Central memory CD4-positive, alpha-beta T cell (primary cell): ENCODE data around the gene PKD2.

ENCODE experiments used
- DNase-seq: peaks from one replicate; pipeline ENCODE4 v3.0.0; 2022

PKD2 gene

DNA sequence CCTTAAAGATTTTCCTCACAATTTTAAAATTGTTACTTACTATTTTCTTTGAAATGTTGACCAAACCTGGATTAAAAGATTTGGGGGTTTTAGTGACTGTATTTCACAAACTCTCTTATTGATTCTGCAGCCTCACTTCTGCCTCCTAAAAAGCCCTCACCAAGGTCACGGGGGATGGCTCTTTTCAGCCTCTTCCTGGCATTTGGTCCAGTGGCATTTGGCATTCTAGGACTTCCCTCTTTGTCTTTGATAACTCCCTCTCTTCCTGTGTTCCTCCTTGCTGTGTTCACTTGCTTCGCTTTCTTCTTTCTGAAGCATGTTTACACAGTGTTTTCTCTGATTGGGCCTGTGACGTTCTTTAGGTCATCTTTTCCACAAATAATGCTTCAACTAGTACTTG, 21.5 kb downstream of the PKD2 start:
- DNase-seq, result no peak

DNA sequence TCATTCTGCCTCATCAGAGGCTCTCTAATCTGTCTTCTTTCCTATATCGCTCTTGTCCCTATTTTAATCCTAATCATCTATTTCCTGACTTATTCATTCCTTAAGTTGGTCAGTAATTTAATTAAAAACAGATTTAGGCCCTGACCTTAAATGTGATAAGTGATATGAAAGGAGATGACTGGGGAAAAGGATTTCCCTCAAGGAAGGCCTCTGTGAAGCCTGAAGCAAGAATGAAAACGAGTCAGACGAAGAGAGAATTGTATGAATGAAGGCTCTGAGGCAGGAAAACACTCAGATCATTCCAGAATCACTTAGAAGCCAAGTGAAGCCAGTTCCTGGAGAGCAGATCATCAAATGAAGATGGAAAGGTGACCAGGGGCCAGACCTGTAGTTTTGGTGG, 22.1 kb downstream of the PKD2 start:
- no peak for DNase-seq

DNA sequence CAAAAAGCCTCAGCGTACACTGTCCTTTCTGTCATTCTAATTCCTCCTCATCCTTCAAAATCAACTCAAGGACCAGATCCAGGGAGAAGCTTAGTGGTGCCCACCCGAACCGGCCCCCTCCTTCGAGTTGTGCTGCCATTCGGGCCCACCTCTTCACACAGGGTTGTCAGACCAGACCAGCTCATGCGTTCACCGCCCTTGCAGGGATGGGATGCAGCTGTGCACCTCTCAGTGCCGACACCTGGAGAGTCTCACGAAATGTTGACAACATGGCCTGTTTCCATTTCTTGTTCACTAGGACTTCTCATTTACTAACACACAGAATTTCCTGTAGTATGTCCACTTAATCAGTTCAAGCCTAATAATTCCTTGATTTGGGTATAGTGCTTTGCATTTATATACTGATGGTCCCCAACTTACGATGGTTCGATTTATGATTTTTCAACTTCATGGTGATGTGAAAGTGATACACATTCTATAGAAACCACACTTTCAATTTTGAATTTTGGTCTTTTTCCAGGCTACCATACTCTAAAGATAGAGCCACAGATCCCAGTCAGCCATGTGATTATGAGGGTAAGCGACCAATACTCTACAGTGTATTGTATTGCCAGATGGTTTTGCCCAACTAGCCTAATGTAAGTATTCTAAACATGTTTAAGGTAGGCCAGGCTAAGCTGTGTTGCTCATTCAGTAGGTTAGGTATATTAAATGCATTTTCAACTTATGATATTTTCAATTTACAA, 23.3 kb downstream of the PKD2 start:
- DNase-seq, result no peak

DNA sequence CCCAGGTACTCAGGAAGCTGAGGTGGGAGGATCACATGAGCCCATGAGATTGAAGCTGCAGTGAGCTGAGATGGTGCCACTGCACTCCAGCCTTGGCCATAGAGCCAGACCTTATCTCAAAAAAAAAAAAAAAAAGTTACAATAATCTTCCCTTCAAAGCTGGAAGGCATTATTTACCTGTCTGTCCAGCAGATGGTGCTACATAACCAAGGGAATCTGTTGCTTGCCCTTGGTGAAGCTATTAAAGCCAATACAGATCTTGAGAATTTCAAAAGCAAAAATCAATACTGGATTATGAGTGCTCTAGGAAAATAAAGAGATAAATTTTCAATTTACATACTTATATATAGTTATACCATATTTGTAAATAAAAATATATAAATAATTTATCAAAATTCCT, 25.9 kb downstream of the PKD2 start:
- DNase-seq, result peak; percentile 36

DNA sequence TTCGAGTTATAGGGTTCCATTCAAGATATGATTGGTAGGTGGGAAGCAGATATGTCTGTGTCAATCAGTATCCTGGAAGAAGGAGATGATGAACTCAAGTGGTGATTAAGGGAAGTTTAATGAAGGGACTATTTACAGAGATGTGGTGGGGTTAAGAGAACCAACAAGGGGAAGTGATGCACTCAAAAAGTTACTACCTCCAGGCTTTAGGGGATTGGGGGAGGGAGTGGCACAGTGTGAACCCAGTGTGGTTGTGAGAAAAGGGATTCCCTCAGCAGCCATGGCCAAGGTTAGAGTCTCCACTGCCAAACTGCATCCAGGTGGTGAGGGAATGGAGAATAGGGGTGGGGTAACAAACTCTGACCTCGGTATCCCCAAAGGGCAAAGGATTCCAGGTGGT, 27.9 kb downstream of the PKD2 start:
- no peak for DNase-seq

DNA sequence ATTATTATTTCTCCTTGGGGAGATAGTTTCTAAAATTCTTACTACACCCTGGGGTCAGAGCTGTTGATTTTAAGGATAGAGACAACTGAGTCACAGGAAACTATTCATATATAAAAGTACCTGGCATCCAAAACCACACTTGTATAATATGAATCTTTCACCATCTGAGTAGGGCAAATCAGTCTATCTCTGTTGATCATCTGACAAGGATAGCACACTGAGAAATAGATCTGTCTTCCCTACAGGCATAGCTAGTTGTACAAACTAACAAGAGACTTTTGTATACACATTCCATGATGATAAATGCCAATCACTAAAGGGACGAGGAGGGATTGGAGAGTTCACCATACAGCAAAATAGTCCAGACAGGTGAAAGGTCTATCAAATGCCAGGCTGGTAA, 30.0 kb downstream of the PKD2 start:
- DNase-seq, result no peak

DNA sequence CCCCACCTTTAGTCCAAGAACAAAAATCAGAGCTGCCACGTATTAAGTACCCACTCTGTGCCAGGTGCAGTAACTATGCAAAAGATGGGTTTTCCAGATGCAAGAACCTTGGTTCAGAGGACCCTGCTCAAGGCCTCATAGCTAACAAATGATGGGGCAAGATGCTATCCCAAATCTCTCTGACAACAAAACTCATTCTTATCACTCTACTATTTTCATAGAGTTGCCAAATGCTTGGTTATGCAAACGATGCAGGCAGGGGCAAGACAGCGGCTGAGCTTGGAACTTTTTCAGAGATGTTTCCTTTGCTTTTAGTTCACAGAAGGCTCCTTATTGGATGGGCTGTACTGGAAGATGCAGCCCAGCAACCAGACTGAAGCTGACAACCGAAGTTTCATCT, 30.5 kb downstream of the PKD2 start:
- DNase-seq, result no peak

DNA sequence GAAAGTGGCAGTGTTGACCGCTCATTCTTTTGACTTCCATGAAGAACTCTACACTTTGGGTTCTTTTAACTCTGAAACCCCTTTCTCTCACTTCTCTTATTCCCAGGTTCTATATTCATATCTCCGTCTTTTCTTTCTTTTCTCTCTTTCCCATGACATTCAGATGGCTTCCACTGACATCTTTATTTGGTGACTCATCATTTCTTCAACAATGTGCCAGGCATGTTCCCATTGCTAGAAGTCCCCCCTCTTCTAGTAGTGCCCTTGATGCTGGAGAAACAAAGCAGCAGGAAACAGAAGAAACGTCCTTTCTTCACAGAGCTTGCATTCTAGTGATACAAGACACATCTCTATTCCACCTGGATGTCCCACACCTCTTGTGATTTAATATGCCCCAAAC, 33.3 kb downstream of the PKD2 start:
- DNase-seq, result no peak

DNA sequence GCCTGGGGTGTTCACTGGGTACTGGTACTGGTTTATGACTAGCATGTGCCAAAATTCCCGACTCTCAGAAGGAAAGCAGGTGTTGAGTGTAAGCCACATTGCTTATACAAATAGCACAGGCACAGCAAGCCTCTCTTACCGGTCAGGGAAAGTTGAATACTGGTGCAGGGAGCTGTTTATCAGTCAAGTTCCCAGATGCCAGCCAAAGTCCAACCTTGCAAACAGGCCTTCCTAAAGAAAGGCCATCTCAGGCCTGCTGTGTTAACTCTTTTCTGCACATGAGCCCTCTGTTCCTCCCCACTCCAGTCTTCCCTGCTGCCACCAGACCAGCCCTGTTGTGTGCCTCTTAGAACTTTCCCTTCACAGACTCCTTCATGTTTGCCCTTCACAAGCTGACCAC, 34.2 kb downstream of the PKD2 start:
- DNase-seq, result no peak

DNA sequence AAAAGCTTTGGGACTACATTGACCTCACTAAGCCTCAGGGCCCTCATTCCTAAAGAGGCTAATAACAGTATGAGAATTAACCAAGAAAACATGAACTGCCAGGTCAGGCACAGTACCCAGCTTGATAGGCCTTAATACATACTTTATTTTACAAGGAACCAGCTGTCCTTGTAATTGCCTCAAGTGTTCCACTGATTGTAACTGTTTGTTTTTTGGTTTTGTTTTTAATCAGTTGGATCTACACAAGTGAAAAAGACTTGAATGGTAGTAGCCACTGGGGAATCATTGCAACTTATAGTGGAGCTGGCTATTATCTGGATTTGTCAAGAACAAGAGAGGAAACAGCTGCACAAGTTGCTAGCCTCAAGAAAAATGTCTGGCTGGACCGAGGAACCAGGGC, 35.6 kb downstream of the PKD2 start:
- DNase-seq, result no peak

DNA sequence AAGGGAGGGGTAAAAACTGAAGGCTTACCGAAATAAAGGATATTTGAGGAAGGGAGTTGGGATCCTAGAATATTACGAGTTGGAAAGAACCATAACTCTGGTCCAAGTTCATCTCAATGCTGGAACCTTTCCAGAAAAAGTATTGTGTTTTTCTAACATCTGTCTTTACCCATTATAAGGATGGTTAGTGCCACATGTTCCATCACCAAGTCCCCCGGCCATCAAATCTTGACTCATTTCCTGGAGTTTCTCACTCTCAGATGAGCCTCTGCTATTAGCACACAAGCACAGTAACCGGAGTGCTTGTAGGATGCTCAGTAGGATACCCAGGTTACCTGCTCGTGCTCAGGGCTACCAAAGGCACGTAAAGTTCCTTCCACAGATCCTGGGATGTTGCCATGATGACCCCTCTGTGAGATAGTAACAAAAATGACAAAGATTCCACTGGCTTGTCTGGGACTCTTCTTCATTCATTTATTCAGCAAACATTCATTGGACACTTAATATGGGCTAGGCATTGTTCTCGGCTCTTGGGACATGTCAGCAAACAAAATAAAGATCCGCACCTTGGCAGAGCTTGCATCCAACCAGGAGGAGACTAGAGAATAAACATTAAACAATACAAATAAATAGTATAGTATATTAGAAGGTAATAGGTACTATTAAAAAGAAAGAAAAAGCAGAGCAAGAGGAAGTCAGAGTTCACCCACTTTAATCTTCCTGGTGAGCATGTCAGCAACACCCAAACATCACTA, 36.3 kb downstream of the PKD2 start:
- no peak for DNase-seq

DNA sequence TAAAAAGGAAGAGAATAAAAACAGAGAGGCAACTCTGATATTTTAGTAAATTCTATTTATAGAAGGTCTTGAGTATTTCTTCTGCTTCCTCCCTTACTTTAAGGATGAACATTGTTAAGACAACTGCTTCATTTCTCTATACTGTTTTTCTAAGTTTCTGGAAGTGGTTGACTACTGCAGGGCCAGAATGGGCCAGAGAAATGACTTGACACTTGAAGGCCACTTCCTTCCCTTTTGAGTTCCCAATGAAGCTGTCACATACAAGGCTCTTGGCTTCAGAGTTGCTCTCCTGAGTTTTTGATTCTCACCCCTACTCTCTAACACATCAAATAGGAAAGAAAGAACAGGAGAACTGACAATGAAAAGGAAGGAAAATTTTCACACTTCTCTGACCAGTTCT, 37.6 kb downstream of the PKD2 start:
- DNase-seq, result no peak

DNA sequence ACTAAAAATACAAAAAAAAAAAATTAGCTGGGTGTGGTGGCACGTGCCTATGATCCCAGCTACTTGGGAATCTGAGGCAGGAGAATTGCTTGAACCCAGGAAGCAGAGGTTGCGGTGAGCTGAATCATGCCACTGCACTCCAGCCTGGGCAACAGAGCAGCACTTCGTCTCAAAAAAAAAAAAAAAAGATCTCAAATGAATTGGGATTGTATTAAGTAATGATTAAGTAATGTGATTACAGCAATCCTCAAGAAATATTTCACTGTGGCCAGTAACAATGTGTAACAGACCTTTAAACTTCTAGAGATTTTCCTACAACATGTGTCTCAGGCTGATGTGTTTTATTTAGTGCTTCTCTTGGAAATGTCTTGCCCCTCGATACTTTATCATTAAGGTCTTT, 46.8 kb downstream of the PKD2 start:
- no peak for DNase-seq

DNA sequence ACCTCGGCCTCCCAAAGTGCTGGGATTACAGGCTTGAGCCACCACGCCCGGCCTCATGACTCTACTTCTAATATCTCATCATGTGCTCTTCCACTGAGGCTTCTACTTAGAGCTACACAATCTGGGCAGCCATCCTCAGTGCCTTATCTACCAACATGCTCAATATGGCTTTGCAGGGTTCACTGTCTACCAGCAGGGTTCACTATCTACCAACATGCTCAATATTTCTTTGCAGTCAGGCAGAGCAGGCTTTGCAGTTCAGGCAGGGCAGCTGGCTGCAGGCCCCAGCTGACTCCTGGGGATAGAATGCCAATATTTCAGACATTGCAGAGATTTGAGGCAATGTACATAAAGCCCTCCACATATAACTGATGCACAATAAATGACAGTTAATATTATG, 47.5 kb downstream of the PKD2 start:
- no peak for DNase-seq

DNA sequence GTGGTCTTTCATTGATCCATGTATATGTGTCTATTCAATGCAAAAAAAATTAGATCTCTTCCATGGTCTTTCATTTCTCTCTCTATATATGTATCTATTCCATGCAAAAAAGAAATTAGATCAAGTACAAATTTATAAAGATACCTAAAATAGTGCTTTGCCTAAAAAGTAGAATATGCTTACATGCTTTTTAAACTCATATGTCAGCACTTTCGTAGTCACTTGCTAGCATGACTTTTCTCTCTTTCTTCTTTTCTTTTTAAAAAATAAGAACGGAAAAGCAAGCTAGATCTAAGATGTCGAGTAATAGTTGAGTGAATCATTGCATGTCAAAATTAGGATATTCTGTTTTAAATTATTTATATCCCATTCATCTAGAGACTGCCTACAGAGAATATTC, 50.9 kb downstream of the PKD2 start:
- DNase-seq, result no peak

DNA sequence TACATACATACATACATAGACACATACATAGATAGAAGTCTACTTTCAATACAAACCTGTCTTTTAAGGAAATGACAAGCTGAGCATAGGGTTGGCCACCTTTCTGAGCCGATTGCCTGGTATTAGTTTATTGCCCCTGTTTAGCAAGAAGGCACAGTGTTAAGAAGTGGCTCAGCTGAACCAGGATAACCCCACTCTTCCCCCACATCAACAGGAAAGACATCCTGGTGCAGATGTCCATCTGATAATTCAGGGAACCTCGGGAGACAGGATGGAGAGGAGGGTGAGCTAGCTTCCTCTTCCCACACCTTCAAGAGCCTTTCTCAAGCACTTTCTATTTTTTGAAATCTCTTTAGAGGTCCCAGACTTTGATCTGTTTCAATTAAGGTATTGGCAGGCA, 52.3 kb downstream of the PKD2 start:
- DNase-seq, result no peak

DNA sequence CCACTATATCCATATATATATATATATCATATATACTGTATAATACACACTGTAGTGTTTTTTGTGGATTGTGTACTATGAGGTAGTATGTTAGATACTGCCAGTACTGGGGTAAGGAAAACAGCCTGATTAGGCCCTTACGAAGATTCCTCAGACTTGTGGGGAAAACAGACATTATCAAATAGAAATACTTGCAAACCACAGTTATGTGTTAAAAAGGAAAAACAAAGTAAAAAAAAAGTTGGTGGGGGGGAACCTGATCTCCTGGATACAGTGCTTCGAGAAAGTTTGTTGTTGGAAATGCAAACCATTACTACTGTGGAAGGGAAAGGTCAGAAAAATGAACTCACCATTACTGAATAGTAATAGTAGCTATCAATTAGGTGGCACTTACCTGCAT, 53.0 kb downstream of the PKD2 start:
- no peak for DNase-seq

DNA sequence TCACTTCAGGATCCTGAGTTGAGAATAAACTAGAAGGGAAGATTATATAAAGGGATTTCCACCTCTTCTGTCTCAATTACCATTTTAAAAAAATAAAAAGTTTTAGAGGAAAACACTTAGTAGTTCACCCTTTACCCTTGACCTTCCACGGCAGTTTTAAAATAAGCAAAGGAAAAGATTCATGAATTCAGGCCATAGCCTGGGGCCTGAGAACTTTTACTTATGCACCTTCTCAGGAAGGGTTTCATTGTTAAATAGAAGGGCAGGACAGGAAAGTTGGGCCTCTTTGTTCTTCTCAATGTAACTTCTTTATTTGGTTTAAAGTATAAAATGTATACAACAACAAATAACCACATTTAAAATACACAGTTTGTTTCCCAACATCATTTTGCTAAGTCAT, 54.9 kb downstream of the PKD2 start:
- DNase-seq, result no peak

DNA sequence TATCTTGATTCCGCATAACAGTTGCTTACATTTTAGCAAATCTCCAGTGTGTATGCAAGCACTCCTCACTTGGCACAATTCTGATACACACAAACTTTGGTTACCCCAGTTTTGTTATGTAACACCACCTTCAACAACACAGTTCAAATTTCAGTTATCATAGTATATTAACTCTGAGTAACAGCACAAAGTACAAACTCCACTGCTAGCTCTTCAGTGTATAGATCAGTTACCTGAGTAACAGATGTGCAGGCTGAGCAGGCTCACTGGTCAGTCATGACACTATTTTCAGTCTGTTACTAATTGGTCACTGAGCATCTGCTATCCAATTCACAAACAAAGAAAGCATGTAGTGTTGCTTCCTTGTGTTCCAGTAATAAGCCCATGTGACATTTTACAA, 55.4 kb downstream of the PKD2 start:
- DNase-seq, result no peak

DNA sequence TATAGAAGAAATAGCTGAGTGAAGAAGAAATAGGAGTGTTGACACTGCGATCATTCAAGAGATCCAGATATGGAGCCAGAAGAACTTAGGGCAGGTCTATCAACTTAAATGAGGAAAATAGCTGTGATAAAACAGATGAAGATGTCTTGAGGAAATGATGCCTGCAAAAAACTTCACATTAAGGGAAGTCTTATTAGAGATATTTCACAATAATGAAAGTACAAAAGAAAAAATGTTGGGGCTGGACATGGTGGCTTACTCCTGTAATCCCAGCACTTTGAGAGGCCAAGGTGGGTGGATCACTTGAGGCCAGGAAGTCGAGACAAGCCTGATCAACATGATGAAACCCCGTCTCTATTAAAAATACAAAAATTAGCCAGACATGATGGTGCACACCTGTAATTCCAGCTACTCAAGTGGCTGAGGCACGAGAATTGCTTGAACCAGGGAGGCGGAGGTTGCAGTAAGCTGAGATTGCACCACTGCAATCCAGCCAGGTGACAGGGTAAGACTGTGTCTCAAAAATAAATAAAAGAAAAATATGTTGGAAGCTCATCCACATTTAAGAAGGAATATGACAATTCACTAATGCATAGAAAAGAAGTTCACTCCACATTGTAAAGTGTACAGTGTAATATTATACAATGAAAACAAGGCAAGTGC, 56.3 kb downstream of the PKD2 start:
- DNase-seq, result no peak

DNA sequence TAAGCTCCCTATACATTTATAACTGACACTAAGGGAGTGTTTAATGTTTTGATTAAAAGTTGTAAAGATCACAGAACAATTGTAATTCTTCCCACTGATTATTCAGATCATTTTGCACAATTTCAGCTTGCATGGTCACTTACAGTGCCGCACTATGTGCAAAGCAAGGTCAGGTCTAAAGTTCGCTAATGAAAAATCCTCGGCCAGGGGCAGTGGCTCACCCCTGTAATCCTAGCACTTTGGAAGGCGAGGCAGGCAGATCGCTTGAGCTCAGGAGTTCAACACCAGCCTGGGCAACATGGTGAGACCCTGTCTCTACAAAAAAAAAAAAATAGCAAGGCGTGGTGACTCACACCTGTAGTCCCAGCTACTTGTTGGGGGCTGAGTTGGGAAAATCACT, 57.0 kb downstream of the PKD2 start:
- DNase-seq, result no peak

DNA sequence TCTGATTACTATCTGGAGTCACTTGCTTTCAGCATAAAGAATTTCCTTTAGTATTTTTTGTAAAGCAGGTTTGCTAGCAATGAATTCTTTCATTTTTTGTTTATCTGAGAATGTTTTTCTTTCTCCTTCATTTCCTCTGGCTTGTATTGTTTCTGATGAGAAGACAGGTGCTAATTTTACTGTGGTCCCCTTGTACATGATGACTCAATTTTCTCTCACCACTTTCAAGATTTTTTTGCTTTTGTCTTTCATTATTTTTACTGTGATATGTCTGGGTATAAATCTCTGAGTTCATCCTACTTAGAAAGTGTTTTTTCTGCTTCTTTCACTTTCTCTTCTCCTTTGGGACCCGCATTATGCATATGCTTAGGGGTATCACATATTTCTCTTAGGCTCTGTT, 62.6 kb downstream of the PKD2 start:
- DNase-seq, result no peak

DNA sequence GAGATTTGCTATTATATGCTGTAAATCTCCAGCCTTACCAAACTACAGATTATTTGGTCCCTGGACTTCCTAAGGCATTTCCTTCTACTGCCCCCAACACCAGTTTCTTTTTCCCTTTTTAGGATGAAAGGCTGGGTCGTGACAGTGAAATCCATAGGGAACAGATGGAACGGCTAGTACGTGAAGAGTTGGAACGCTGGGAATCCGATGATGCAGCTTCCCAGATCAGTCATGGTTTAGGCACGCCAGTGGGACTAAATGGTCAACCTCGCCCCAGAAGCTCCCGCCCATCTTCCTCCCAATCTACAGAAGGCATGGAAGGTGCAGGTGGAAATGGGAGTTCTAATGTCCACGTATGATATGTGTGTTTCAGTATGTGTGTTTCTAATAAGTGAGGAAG, 67.9 kb downstream of the PKD2 start:
- no peak for DNase-seq

DNA sequence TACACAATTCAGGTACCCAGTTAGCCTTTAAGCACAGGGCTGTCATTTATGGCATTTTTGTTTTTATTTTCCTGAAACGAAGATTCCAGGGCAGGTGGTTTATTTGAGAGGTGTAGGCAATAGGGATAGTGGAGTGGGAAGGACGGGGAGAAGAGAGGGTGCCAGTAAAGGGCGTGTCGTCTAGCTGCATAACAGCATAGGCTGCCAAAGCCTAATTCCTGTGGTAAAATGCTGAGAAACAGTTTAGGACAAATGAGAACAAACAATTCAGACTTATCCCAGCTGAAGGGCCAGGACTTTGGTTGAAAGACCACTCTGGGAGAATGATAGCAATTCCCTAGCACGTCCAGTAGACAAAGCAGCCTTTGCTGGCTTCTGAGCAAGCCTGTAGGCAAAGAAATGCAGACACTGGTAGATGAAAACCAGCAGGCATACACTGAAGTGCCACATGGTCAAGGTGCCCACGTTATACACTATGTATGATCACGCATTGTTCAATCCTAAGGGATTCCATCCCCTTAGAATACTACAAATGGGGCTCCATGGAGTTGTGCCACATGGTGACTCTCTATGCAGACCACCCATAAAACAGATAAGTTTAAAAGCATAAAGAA, 70.6 kb downstream of the PKD2 start:
- no peak for DNase-seq
